ENCODE measurements around the gene GBF1. TPM values are rescaled to one million over a fixed set of nuclear protein-coding genes. Genes with fewer than 3 reads are reported as not detected.
"Not testable (repeated sequence)": the region's sequence is repeated elsewhere in the genome, so short reads cannot be mapped to it uniquely, and the experiment has no call there.

Gene GBF1
- polyA plus RNA-seq (2013, experiment 1 of 2; ENCODE audit: insufficient read length), result 47.2 TPM
- polyA plus RNA-seq (2013, experiment 2 of 2; ENCODE audit: insufficient read length), result 43.3 TPM

GRCh38 chr10:102245082-102245931 is at the start of gene GBF1:
Gene GBF1, plus strand, starts transcription at chr10:102245532. Its CDS starts 13,407 bp downstream, at chr10:102258939.
- peak; percentile 100 for DNase-seq

GRCh38 chr10:102196893-102197292 is 48.4 kb upstream of the GBF1 start:
- no peak for DNase-seq

- DNase-seq, result no peak
Observed at GRCh38 chr10:102198027-102198426, 47.3 kb upstream of the GBF1 start.

- no peak for DNase-seq
Observed at GRCh38 chr10:102200751-102201640, 44.3 kb upstream of the GBF1 start.

GRCh38 chr10:102202386-102202785 is 42.9 kb upstream of the GBF1 start:
- no peak for DNase-seq

- DNase-seq, result no peak
Observed at GRCh38 chr10:102208311-102209035, 36.9 kb upstream of the GBF1 start.

- DNase-seq, result no peak
Observed at GRCh38 chr10:102211615-102212299, 33.6 kb upstream of the GBF1 start.

- not testable (repeated sequence) for DNase-seq
Observed at GRCh38 chr10:102213599-102213998, 31.7 kb upstream of the GBF1 start.

GRCh38 chr10:102219370-102219769 is 26.0 kb upstream of the GBF1 start:
- DNase-seq, result no peak

- no peak for DNase-seq
Observed at GRCh38 chr10:102220612-102221011, 24.7 kb upstream of the GBF1 start.

- no peak for DNase-seq
Observed at GRCh38 chr10:102222797-102223196, 22.5 kb upstream of the GBF1 start.

- DNase-seq, result peak; percentile 93
Observed at GRCh38 chr10:102225646-102226541, 19.4 kb upstream of the GBF1 start, which contains the start of gene ELOVL3. Gene ELOVL3, plus strand, starts transcription at chr10:102226299. Its CDS starts 250 bp downstream, at chr10:102226549.

- DNase-seq, result no peak
Observed at GRCh38 chr10:102226542-102226870, 18.8 kb upstream of the GBF1 start.

GRCh38 chr10:102227050-102227449 is 18.3 kb upstream of the GBF1 start:
- no peak for DNase-seq

GRCh38 chr10:102229810-102230263 is 15.5 kb upstream of the GBF1 start:
- peak; percentile 63 for DNase-seq

- DNase-seq, result peak; percentile 72
Observed at GRCh38 chr10:102230264-102230860, 15.0 kb upstream of the GBF1 start.

GRCh38 chr10:102230861-102231356 is 14.4 kb upstream of the GBF1 start:
- DNase-seq, result no peak

GRCh38 chr10:102231357-102232318 is 13.7 kb upstream of the GBF1 start:
- DNase-seq, result no peak

- no peak for DNase-seq
Observed at GRCh38 chr10:102233997-102234396, 11.3 kb upstream of the GBF1 start.
